Ectodermal cell (in vitro differentiated cells): ENCODE measurements around the gene PTGES3L.
"Not testable (repeated sequence)": the region's sequence is repeated elsewhere in the genome, so short reads cannot be mapped to it uniquely, and the experiment has no call there.

Experiments
- H3K27ac ChIP-seq: 2 replicates; pipeline ENCODE4 v1.7.0; 2013; ENCODE audit warnings: mild to moderate bottlenecking, low read depth, low read length; ENCODE audit not compliant: insufficient read depth, poor library complexity, severe bottlenecking
- H3K27me3 ChIP-seq: 2 replicates; pipeline ENCODE4 v1.7.0; 2013; ENCODE audit warnings: mild to moderate bottlenecking, low read length; ENCODE audit not compliant: insufficient read depth, control insufficient read depth, poor library complexity, severe bottlenecking
- H3K36me3 ChIP-seq: one replicate; pipeline ENCODE4 v1.7.0; 2013; ENCODE audit warnings: low read length; ENCODE audit not compliant: control insufficient read depth, insufficient read depth
- H3K4me1 ChIP-seq: one replicate; pipeline ENCODE4 v1.7.0; 2013; ENCODE audit warnings: low read length; ENCODE audit not compliant: control insufficient read depth, insufficient read depth
- H3K4me3 ChIP-seq: 2 replicates; pipeline ENCODE4 v1.7.0; 2013; ENCODE audit warnings: low read depth, low read length, control low read depth; ENCODE audit not compliant: insufficient read depth
- H3K9me3 ChIP-seq: 2 replicates; pipeline ENCODE4 v1.7.0; 2013; ENCODE audit warnings: mild to moderate bottlenecking, low read length, moderate library complexity; ENCODE audit not compliant: control insufficient read depth
- WGBS, 2 experiments: methylation state at CpG; one replicate each; pipeline ENCODE4 v1.1.7; 2013; ENCODE audit warnings: missing lambda C conversion rate in 2 of 2; 5-methylcytosine and 5-hydroxymethylcytosine counted together

The PTGES3L gene

DNA sequence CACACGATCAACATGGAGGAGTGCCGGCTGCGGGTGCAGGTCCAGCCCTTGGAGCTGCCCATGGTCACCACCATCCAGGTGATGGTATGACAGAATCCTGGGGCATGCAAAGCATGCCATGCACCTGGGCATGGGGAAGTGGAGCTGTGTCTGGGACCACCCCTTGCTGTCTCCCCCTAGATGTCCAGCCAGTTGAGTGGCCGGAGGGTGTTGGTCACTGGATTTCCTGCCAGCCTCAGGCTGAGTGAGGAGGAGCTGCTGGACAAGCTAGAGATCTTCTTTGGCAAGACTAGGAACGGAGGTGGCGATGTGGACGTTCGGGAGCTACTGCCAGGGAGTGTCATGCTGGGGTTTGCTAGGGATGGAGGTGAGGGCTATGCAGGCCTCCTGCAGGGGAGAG, 33.4 kb upstream of the PTGES3L start:
- Histone ChIP-seq H3K9me3 (no peaks in the 10 kb centered on the region), H3K27me3 (no peaks in the 10 kb centered on the region), H3K27ac (no peak overlapping the region), H3K4me1 (peaks cover 22% of the 10 kb centered on the region), H3K4me3 (no peak overlapping the region), H3K36me3 (peaks cover 5% of the 10 kb centered on the region)
- 94 to 96% methylated on average over 8 of the region's 8 CpGs for WGBS, 2 experiments

DNA sequence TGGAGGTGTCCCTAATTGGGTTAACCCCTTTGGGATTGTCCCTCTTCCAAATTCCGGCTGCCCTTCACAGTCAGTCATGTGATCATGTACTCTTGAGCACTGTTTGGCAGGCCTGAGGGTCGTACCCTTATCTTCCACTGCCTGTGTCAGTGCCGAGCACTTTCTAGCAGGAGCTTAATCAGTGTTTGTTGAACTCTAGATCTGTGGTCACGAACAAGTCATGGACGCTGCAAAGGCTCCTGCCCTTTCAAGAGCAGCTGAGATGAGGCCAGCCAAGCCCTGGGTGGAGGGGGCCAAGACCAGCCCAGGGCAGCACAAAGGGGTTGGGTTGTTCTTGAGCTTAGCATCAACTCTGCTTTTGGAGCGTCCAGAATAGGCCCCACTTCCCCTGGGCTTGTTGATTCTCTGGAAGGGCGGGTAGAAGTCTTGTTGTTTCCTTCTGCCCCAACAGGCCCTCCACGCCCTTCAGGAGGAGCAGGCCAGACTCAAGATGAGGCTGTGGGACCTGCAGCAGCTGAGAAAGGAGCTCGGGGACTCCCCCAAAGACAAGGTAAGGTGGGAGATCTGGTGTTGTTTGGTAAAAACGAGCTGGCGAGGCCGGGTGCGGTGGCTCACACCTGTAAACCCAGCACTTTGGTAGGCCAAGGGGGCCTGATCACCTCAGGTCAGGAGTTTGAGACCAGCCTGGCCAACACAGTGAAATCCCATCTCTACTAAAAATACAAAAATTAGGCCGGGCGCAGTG, 32.0 kb upstream of the PTGES3L start:
- no peaks in the 10 kb centered on the region for H3K9me3 ChIP-seq
- WGBS, 2 experiments: 92 to 93% methylated on average over 15 of the region's 15 CpGs
- H3K36me3 ChIP-seq: no peaks in the 10 kb centered on the region
- no peak overlapping the region for H3K27ac ChIP-seq
- H3K4me3 ChIP-seq: no peak overlapping the region
- H3K4me1 ChIP-seq: peaks cover 15% of the 10 kb centered on the region
- no peaks in the 10 kb centered on the region for H3K27me3 ChIP-seq

DNA sequence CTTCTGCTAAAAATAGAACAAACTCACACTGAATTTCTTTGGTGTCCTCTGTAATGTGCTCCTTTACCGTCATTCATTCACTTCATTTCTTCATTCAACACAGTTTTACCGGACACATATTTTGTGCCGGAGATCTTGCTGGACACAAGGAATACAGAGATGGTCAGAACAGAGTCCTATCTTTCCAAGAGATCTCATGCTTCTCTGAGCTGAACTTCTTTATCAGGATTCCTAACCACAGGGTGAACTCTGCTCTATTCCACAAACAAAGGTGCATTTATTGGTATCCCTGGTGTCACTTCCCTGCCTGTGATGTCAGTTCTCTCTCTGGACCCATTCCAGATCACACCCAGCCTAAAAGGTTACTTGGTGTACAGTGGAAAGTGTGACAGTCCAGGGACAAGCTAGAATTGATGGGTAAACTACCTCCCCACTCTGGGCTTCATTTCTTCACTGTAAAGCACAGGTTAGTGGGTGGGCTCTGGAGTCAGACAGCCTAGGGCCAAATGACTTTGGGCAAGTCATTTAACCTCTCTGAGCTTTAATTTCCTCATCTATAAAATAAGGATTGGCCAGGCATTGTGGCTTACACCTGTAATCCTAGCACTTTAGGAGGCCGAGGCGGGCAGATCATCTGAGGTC, 30.9 kb upstream of the PTGES3L start:
- H3K4me3 ChIP-seq: no peak overlapping the region
- 95% methylated on average over 5 of the region's 5 CpGs for WGBS, 2 experiments
- H3K27ac ChIP-seq: no peak overlapping the region

DNA sequence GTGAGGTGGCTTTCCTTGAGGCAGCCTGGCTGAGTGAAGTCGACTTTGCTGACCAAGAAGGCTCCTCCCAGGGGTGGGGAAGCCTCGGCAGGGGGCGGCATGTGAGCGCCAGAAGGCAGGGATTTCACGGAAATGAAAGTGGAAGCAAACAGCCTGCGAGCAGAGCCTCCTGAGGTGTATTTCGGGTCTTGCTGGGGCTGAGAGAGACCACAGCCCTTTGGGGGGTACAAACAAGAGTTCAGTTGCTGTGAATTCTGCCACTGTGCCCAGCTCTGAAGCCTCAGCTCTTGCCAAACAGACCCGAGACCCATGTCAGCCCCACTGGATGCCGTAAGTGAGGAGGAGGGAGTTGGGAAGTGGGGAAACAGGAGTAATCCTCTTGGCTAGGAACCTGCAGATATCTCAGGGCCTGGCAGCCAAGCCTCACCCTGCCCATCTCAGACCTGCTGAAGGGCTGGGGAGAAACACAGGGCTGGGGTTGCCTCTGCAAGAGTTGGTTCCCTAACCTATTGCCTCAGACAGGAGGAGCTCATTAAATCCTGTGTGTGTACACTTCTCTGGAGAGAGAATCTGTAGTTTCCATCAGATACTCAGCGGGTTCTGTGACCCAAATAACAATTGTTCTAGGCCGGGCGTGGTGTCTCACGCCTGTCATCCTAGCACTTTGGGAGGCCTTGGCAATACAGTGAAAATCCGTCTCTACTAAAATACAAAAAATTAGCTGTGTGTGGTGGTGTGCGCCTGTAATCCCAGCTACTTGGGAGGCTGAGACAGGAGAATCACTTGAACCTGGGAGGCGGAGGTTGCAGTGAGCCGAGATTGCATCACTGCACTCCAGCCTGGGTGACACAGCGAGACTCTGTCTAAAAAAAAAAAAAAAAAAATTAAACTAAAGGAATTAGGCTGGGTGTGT, 27.0 kb upstream of the PTGES3L start, which contains the start of gene IFI35:
Gene IFI35, plus strand, starts transcription at position 146 of the 913 bp plus-strand sequence. Its CDS starts 164 bp downstream, at position 310.
- Histone ChIP-seq H3K27me3 (no peaks in the 10 kb centered on the region), H3K27ac (peak within 1 kb of the TSS; percentile 60), H3K9me3 (no peaks in the 10 kb centered on the region), H3K4me1 (no peaks in the 10 kb centered on the region), H3K36me3 (peaks cover 16% of the 10 kb centered on the region), H3K4me3 (peak within 1 kb of the TSS; percentile 20)
- WGBS, 2 experiments: 53 to 57% methylated on average over 18 of the region's 18 CpGs

More for the DNA sequence above, 30.9 kb upstream of the PTGES3L start:
- H3K27me3 ChIP-seq: no peaks in the 10 kb centered on the region
- H3K4me1 ChIP-seq: peaks cover 9% of the 10 kb centered on the region
- no peaks in the 10 kb centered on the region for H3K36me3 ChIP-seq
- H3K9me3 ChIP-seq: no peaks in the 10 kb centered on the region

DNA sequence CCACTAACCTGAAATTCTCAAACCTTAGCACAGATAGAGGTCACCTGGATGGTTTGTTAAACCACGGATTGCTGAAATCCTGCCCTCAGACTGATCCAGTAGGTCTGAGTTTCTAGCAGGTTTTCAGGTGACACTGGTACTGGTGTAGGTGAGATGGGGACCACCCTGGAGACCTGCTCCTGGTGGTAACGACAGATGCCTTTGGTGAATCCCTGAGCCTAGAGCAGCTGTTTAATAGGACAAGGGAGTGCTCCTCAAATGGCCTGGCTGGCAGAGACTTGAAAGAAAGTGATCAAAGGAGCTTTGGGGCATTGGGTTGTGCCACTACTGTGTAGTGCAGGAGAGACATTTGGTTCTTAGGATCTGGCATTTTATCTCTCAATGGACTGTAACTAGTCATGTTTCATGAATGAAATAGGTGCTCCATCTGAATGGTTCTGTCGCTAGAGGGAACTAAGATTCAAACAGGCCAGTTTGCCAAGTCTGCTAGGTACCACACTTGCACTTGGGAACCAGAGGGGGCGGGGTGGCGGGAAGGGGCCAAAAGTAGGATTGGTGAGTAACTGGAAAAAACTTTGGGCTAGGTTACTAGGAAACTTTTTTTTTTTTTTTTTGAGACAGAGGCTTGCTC, 23.8 kb upstream of the PTGES3L start:
- no peaks in the 10 kb centered on the region for H3K27me3 ChIP-seq
- H3K27ac ChIP-seq: no peak overlapping the region
- no peak overlapping the region for H3K4me3 ChIP-seq
- no peaks in the 10 kb centered on the region for H3K9me3 ChIP-seq
- peaks cover 4% of the 10 kb centered on the region for H3K4me1 ChIP-seq
- WGBS, 2 experiments: 92 to 93% methylated on average over 5 of the region's 5 CpGs
- peaks cover 33% of the 10 kb centered on the region for H3K36me3 ChIP-seq

DNA sequence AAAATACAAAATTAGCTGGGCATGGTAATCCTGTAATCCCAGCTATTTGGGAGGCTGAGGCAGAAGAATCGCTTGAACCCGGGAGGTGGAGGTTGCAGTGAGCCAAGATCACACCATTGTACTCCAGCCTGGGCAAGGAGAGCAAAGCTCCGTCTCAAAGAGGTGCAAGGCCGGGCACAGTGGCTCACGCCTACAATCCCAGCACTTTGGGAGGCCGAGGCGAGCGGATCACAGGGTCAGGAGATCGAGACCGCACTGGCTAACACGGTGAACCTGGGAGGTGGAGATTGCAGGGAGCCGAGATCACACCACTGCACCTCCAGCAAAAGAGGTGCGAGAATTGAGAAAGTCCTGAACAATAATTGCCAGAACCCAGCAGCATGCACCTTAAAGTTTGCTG, 21.0 kb upstream of the PTGES3L start:
- H3K36me3 ChIP-seq: peaks cover 33% of the 10 kb centered on the region
- H3K9me3 ChIP-seq, H3K27ac ChIP-seq, H3K27me3 ChIP-seq, H3K4me1 ChIP-seq, H3K4me3 ChIP-seq: not testable (repeated sequence)
- WGBS, 2 experiments: 95 to 96% methylated on average over 13 of the region's 13 CpGs

DNA sequence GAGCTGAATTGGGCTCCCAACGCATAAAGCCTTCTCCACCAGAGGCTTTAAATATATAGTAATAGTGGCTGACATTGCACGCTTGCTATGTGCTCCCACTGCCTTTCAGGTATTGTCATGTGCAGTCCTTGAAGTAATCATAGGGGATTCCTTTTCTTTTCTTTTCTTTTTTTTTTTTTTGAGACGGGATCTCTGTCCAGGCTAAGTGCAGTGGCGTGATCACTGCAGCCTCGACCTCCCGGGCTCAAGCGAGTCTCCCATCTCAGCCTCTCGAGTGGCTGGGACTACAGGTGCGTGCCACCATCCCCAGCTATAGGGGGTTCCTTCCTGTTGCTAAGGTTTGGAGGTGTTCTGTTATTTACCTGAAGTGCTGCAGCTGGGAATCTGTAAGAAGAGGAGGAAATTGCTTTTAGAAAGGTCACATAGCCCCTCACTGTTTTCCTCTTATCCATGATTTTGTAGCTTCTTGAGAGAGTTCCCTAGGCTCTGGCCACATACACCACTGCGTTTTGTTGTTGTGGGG, 19.2 kb upstream of the PTGES3L start:
- H3K27me3 ChIP-seq: no peaks in the 10 kb centered on the region

DNA sequence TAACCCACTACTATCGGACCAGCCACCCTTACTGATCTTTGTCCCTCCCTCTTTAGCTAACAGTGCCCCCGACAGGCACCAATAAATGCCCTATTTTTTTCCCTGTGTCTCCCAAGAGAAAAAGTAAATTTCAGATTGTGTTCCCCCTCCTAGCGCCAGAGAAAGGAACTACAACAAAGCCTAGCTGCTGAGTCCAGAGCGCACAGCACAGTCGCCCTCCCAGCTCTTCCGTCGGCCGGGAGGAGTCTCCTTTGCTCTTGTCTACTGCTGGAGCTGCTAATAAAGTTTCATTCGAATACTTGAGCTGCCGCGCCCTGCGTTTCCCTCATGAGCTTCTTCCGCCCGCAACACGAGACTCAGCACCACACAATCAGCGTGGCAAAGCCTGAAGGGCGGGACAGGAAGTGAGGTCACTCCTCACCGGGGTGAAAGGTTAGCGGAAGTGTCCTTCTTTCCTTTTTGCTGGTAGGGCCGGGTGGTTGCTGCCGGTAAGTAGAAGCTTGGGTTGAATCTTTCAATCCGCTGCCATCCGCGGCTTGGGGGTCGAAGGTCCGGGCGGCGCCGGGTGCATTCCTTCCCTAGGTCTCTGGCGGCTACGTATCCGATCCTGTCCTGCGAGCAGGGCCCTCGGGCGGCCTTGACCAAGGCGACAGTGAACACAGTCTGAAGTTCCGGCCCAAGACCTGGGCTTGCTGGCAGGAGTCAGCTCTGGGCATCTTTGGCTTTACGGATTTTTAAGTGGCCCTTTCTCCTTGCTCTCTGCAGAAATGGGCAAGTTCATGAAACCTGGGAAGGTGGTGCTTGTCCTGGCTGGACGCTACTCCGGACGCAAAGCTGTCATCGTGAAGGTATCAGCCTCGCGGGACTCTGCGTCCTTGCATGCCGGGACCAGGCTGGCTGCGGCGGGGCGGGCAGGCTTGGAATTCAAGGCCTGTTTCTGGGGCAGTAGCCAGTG, 18.4 kb upstream of the PTGES3L start, which contains the start of gene RPL27:
Gene RPL27, plus strand, starts transcription at position 436 of the 955 bp plus-strand sequence. Its CDS starts 332 bp downstream, at position 768.
- H3K27ac ChIP-seq: peak within 1 kb of the TSS; percentile 99
- no peaks in the 10 kb centered on the region for H3K27me3 ChIP-seq
- peak within 1 kb of the TSS; percentile 96 for H3K4me3 ChIP-seq
- no peaks in the 10 kb centered on the region for H3K9me3 ChIP-seq
- peaks cover 4% of the 10 kb centered on the region for H3K4me1 ChIP-seq
- H3K36me3 ChIP-seq: peaks cover 27% of the 10 kb centered on the region
- 0 to 1% methylated on average over 49 of the region's 49 CpGs for WGBS, 2 experiments

More for the DNA sequence above, 19.2 kb upstream of the PTGES3L start:
- peaks cover 33% of the 10 kb centered on the region for H3K36me3 ChIP-seq
- no peaks in the 10 kb centered on the region for H3K9me3 ChIP-seq
- 15 to 16% methylated on average over 10 of the region's 10 CpGs for WGBS, 2 experiments
- H3K27ac ChIP-seq: peak overlapping the region; percentile 99
- H3K4me1 ChIP-seq: peaks cover 4% of the 10 kb centered on the region
- H3K4me3 ChIP-seq: peak overlapping the region; percentile 96
